ENCODE measurements around the gene TTC28.
A peak's percentile ranks its signal among the peaks of the same experiment; 100 is the strongest.
"Not testable (repeated sequence)": the region's sequence is repeated elsewhere in the genome, so short reads cannot be mapped to it uniquely, and the experiment has no call there.

TTC28 gene

DNA sequence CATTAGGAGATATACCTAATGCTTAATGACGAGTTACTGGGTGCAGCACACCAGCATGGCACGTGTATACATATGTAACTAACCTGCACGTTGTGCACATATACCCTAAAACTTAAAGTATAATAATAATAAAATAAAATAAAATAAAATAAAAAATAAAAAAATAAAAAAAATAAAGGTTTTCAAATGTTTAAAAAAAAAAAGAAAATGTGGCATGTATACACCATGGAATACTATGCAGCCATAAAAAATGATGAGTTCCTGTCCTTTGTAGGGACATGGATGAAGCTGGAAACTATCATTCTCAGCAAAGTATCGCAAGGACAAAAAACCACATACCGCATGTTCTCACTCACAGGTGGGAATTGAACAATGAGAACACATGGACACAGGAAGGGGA, 590.1 kb downstream of the TTC28 start:
- not testable (repeated sequence) for DNase-seq

DNA sequence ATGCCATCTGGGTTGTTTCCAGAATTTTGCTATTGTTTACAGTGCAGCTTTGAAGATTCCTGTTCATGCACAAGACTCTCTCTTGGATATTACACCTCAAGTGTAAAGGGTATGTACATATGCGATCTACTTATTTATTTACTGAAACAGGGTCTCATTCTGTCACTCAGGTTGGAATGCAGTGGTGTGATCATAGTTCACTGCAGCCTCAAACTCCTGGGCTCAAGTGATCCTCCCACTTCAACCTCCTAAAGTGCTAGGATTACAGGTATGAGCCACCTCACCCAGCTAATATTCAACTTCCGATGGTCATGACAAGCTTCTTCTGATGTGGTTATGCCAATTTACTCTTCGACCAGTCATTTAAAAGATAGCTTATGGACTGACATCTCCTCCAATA, 602.5 kb downstream of the TTC28 start:
- DNase-seq, result no peak

DNA sequence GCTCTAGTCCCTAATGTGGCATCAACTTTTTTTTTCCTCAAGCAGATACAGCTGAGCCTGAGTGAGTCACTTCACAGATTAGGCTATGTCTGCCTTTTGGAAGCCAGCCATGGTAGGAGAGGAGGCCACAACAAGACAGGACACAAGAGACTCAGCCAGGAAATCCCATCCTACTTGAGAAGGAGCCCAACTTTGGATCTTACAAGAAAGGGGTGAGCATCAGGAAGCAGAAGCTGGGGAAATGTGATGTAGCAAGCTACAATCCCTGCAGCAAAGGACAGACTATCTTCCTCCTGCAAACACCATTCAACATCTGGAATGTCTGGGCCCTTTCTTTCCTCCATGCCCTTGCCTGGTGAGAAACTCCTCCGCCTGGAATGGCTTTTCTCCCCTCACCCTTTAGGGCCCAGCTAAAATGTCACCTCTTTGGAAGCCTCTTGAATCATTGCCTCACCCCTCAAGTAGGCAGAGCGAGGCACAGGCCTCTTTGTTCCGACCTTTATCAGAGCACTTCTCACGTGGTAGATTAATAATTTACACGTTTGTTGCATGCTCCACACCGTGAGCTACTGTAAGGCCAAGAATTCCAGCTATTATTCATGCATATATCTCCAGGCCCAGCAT, 604.2 kb downstream of the TTC28 start:
- peak; percentile 43 for DNase-seq

DNA sequence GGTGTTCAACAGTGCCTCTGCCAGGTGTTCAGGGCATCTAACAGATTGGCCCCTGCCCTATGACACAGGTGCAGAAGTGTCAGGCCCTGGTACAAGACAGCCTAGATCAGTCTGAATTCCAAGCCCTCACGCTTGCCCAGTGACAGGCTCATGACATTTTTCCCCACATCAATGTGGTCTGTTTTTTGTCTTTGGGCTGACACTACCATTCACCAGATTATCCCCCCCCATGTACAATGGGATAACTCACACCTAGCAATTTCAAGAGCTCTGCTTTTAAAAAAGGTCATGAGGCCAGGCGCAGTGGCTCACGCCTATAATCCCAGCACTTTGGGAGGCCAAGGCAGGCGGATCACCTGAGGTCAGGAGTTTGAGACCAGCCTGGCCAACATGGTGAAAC, 605.1 kb downstream of the TTC28 start:
- DNase-seq, result no peak

DNA sequence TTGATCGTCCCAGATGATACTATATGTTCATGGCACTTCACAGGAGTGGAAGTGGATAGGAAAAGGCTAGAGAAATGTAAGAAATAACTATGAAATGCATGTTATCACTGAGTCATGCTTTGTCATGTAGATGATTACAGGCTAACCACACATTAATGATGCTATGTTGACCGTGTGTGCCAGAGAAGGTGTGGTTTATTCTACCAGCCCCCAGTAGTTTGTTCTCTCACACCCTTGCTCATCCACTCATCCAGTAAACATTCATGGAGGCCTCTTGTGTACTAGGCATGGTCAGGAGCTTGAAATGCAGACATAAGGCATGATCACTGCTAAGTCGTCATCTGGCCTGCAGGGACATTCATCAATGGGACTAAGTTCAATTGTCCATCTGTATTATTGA, 607.6 kb downstream of the TTC28 start:
- DNase-seq, result no peak

DNA sequence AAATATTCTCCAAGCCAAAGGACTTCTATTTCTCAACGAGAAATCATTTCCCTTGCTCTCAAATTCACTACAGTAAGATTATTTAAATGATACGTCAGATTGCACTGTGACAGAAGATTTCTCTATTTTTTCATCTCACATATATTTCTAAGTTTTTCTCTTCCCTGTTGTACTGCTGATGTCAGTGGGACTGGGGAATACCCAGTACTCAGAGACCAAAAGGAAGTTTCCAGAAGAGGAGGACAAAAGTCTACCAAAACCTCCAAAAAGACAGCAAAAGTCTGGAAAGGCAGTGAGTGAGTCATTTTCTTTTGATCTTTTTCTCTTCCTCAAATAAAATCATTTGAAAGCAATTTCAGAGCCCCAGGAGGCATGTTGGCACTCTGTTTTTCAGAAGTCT, 610.8 kb downstream of the TTC28 start:
- DNase-seq, result no peak

DNA sequence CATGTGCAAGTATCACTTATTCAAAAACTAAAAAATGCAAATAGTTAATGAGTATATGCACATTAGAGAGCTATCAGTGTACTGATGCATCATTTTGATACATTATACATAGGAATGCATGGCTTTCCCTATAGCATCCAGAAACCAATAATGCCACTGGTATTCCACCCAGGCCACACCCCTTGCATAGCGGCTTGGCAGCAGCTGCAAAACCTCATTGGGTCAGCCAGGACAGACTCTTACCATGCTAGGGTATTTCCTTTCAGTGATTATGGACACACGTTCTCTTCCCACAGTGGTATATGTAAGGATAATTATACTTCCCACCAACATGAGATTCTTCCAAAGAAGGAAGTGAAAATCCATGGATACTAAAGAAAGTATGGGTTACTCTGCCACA, 614.7 kb downstream of the TTC28 start:
- no peak for DNase-seq

DNA sequence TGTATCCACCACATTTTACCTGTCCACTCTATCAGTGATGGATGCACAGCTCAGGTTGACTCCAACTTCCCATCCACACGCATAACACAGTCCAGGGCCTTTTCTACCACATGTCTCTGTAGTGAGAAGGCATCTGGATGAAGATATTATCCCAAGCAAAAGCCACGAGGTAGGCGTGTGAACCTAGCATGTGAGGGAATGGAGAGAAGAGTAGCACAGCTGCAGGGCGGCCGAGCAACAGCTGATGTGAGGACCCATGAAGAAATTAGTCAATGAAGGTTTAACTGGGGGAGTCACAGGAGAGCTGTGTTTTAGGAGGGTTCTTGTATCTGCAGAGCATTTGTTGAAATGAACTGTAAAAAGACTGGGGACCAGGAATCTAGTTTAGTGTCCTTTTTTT, 616.0 kb downstream of the TTC28 start:
- no peak for DNase-seq

DNA sequence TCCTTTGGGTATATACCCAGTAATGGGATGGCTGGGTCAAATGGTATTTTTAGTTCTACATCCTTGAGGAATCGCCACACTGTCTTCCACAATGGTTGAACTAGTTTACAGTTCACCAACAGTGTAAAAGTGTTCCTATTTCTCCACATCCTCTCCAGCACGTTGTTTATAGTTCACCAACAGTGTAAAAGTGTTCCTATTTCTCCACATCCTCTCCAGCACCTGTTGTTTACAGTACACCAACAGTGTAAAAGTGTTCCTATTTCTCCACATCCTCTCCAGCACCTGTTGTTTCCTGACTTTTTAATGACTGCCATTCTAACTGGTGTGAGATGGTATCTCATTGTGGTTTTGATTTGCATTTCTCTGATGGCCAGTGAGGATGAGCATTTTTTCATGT, 619.0 kb downstream of the TTC28 start:
- DNase-seq, result not testable (repeated sequence)

DNA sequence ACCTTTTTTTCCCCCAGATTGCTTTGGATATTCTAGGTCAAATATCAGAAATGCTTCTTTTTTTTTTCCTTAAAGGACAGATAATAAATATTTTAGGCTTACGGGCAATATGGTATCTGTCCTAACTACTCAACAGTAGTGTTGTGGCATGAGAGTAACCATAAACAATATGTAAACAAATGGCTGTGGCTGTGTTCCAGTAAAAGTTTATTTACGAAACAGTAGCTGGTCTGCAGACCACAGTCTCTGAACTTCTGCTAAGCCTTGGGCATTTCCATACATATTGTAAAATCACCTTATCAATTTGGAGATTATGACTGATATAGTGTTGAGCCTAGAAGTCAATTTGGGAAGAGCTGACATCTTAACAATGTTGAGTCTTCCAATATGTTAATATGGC, 621.6 kb downstream of the TTC28 start:
- no peak for DNase-seq

DNA sequence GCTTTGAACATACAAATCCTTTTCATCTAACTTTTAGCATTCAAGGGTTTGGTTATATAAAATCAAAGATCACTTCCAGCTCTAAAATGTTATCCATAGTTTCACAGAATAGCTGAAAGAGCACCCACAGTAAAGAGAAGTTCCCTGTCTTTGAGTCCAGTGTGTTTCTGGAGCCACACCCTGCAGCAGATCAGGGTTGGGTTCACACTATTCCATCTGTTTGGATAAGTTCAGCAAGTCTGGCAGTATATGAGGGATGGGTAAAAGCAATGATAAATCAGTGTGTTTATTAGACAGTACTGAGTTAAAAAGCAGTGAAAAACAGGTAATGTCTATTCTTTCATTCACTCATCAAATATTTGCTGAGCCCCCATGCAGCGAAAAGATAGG, 624.8 kb downstream of the TTC28 start:
- DNase-seq, result no peak

DNA sequence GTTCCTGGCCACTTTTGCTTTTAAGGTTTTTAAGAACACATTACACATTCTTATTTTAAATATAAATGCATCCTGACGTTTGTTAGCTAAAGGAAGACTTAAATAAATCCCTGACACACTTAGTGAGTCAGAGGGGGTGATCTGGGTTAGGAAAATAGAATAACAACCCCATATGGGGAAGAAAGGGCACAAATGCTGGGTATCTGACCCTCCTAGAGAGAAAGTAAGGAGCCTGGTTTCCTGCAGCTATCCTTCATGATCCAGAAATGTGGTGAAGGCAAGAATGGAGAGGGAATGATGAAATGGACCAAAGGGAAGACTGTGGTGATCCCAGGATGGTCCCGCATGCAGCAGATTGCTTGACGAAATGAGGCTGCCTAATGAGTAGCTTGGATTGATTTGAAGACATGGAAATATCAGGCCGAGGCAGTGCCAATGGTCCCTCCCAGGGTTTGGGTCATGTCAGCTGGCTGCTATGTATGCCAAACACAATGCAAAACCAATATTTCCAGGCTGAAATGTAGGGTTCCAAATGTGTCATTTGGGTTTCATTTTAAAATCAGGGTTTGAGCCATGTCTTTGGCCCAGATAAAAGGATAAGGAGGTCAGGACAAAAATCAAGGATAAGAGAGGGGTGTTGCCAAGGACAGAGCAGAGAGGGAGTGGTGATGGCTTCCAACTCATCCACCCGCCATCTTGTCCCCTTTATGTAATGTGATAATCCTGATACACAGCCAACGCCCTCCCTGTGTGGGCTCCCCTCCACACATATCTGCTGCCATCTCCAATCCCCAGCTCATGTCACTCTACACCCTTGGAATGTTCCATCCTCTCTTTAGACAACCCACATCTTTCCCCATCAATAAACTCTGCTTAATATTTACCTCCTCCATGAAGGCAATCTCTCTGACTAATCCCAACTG, 625.5 kb downstream of the TTC28 start:
- DNase-seq, result no peak

DNA sequence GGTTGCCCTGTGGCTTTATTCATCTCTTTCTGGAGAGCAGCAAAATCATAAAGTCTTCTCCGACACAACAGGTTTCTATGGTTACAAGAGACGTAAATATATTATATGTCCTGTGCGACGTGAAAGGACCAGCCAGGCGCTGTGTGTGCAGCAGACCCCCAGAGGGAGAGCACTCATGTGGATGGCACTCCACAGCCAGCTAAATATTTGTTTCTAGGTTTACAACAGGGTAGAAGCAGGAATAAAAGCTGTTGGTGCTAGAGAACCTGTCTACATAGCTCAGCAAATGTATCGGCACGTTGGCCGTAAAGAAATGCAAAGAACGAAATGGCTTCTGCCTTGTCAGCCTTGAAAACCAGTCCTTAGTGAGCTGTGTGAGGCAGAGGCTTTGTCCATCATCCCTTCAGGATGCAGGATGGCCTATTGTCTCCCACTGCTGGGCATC, 626.8 kb downstream of the TTC28 start:
- peak; percentile 70 for DNase-seq

DNA sequence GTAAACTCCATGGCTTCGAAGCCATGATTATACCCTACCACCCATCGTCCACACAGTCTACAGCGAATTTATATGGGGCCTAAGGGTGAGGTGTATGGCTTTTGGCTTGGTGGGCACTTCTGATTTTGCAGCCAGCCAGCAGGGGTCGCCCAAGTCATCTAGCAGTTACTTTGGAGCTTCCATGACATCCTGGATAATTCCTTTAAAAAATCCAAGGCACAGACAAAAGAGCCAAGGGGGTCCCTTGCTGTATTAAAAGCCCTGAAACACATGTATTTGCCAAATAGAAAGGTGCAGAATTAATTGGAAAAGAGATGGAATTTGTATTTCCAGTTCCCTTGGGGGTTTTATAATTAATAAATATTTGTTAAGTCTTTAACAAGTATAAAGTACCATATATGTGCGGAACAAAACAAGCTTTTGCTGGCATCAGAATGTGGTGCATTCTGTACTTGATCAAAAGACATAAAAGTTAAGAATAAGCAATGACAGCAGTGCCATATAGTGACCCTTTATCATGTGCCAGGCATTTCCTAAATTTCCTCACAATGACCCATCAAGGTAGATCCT, 627.8 kb downstream of the TTC28 start:
- peak; percentile 89 for DNase-seq

DNA sequence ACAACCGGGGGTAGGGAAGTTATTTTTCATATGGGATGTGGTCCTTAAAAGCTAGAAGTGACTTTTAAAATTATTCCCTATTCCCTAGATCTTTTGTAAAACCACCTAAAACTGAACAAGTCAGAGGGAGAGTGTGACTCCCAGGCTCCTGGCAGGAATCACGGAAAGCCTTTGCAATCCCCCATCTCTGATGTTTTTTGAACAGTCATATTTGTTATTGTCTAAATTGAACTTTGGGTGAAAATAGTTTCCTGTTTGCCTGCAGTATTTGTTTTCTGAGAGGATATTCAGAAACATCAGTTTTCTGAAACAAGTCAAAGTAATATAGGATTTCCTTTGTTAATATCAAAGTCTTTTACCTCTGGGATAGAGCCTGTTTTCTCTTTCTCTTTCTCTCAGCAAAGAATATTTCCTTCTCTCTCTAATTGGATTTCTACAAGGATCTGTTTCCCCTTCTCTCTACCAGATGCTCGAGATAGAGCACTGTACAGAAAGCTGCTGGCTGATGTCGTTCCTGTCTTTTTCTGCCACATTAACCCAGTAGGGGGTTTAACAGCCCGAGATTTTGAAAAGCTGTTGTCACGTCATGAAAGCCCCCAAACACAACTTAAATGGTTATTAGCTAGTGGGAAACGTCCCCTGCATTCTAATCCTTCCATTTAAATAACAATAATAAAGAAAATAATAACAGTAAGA, 628.4 kb downstream of the TTC28 start:
- no peak for DNase-seq

DNA sequence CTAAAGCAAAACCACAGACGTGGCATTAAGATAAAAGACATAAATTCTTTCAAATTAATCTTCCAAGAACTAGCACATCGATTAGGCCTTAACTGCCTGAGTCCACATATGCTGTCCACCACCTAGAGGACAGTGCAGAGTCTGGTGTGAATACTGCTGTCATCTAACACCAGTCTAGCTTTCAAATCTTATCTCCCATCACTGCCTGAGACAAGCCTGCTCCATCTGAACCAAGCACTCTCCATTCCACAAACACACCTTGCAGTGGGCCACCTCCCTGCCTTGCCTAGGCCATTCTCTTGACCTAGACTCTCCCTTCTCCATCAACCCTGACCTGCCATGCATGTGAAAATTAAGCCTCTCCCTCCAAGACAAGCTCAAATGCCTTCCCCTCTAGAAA, 631.1 kb downstream of the TTC28 start:
- DNase-seq, result no peak

DNA sequence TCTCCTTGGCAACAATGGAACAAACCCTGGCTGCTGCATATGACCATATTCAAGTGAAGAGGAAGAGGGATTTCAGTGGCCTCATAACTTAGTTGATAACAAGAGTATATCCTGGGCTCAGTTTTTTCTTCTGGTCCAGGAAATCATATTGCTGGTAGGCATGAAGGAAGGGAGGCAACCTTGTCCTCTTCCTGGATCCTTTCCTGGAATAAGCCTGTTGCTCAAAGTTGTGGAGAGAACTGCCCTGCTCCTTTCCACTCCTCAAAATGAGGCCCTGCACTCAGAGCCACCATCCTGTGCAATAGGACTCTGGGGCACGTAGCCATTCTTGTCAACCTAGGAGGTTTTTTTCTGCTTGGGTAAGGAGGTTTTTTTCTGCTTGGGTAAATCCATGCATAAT, 631.9 kb downstream of the TTC28 start:
- no peak for DNase-seq

DNA sequence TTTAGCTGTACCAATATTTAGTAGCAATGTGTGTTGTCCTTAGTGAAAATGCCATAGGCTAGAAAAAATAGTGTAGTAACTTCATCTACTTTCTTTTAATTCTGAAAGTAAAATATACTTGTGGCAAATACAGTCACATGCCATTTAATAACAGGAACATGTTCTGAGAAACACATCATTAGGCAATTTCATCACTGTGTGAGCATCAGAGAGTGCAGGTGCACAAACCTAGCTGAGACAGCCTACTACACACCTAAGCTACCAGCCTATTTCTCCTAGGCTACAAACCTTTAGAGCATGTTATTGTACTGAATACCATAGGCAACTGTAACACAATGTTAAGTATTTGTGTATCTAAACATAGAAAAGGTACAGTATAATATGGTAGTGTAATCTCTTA, 633.5 kb downstream of the TTC28 start:
- no peak for DNase-seq

DNA sequence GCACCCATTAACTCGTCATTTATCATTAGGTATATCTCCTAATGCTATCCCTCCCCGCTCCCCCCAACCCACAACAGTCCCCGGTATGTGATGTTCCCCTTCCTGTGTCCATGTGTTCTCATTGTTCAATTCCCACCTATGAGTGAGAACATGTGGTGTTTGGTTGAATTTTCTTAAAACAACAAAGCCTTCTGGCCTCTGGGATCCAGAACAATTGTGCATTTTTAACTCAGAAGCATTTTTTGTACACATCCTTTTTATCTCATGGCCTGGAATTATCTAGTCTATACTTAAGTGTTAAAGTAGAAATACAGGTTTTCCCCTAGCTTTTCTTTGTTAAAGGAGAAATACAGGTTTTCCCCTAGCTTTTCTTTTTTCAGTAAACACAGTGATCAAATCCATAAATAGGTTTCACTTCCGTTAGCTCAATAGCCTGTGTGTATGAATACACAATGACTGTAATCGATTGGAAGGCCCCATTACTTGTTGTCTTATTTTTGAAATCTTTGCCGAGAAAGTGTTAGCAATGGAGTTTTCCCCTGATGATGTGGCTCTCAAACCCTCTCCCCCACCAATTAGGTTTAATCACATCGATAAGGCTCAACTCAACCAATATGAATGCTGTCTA, 635.0 kb downstream of the TTC28 start:
- DNase-seq, result no peak

DNA sequence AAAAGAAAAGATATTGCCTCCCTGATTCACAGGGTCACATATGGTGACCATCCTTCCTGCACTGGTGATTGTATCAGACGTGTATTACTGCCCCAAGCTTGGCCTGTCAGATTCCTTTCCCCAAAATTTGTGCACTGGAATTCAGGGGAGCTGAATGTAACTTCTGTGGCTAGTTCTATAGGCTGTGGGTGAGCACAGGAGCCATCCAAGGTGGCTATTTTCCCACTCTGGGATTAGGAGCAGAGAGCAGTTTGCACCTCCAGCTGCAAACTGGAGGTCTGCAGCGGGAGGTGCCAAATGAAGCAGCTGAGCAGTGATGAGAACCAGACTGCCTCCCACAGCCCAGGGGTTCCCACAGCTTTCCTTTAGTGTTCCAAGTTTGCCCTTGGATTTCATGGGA, 636.4 kb downstream of the TTC28 start:
- no peak for DNase-seq

DNA sequence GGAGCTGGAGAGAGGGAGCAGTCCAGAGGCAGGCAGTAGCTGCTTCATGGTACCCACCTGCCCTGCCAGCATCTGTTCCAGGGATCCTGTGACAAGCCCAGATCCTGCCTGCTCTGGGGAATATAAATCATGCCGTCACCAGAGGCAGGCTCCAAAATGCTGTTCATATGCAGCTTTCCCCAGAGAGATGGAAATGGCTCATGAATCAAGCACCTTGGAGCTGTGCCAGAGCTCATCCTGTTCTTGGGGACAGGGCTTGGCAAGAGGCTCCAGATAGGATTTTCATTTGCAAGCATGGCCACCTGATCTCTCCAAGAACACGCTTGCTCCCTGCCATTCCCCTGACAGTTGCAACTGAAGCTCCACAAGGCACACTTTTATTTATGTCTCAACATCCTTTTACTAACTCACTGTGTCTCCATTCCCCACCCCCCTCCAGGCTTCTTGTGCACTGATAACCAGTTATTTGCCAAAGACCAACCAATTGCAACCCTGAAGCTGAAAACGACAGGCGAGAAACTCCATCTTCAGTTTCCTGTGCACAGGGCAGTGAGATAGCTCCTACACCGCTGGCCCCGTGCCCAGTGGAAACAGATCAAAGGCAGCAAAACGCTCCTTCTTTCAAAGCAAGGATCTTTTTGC, 644.8 kb downstream of the TTC28 start:
- no peak for DNase-seq

DNA sequence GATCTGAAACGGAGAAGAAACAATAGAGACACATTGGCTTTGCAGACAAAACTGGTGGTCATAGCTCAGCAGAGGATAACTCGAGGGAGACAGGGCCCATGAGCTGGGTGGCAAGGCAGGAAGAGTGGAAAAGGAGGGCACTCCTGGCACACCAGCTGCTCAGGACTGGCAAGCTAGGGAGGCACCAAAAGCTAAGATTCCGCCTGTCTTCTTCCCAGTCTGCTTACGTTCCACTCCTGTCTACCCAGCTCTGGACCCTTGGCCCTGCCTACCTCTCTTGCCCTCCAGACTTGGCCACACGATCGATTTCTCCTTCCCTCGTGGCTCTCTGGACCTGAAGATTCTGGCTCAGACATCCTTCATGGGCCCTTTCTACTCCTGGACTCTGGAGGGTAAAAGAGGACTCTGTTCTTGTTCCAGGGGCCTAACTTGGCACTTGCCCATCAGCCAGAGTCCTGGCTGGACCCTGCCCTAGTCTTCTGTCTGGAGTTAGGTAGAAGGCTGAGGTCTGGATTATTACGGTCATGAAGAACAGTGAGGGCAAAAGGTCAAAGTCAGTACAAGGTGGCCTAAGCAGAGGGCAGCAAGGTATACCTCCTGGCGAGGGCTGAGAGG, 645.4 kb downstream of the TTC28 start:
- no peak for DNase-seq
